K562 (cell line): Measurements from ENCODE around the gene PLD1. TPM values are rescaled to one million over a fixed set of nuclear protein-coding genes. Genes with fewer than 3 reads are reported as not detected.
A peak's percentile ranks its signal among the peaks of the same experiment; 100 is the strongest.

Source experiments
- HDAC8 ChIP-seq: fragments of 450-650 bp; IDR thresholded peaks from 2 replicates; pipeline ENCODE4 v1.6.1; 2016; ENCODE audit warnings: mild to moderate bottlenecking, missing genetic modification characterization, moderate library complexity, missing compliant biosample characterization
- HOXB6 ChIP-seq: fragments of 250-450 bp; sonication (Bioruptor Pico); IDR thresholded peaks from 2 replicates; pipeline ENCODE4 v1.5.1; 2022; ENCODE audit warnings: mild to moderate bottlenecking, borderline replicate concordance
- IRF2 ChIP-seq: sonication (generic); formaldehyde crosslinking; IDR thresholded peaks from 2 replicates; pipeline ENCODE4 v1.8.1; 2022; ENCODE audit warnings: mild to moderate bottlenecking, missing genetic modification reagents
- MNT ChIP-seq, 2 experiments: fragments of 450-650 bp; conservative IDR thresholded peaks; 2 replicates each; pipeline ENCODE4 v1.6.1; 2017; ENCODE audit warnings: mild to moderate bottlenecking in 2 of 2, moderate library complexity in 2 of 2
- TSHZ1 ChIP-seq: fragments of 250-450 bp; sonication (Bioruptor Pico); IDR thresholded peaks from 2 replicates; pipeline ENCODE4 v1.4.0; 2020; ENCODE audit warnings: mild to moderate bottlenecking, moderate library complexity
- ZBTB40 ChIP-seq, 2 experiments: fragments of 450-650 bp in 1 of 2; sonication (generic) in 1 of 2; formaldehyde crosslinking in 1 of 2; IDR thresholded peaks; 2 replicates each; pipeline versions ENCODE4 v1.7.1 to v1.9.0; 2016 to 2022; ENCODE audit warnings: inconsistent platforms in 1 of 2, mild to moderate bottlenecking in 1 of 2, missing genetic modification reagents in 1 of 2
- ZHX1 ChIP-seq: fragments of 150-350 bp; conservative IDR thresholded peaks from 2 replicates; pipeline ENCODE4 v1.6.1; 2014; ENCODE audit warnings: low read length
- ZNF274 ChIP-seq: IDR thresholded peaks from 2 replicates; pipeline ENCODE4 v1.6.1; 2011; ENCODE audit warnings: low read depth, mild to moderate bottlenecking, low read length, moderate library complexity, borderline replicate concordance
- polyA plus RNA-seq, 8 experiments: library from polyadenylated mRNA; depleted of rRNA in 4 of 8; stranded (reverse) in 5 of 8; unstranded in 3 of 8; fragments of >200 nt; fragmentation: Nextera tagmentation in 2 of 8; fragmentation: Illumina TruSeq in 1 of 8; extraction: Ambion mirVana in 2 of 8; extraction: Trizol in 1 of 8; gene quantifications; 2 replicates each; pipeline versions ENCODE4 v1.2.1 to v1.2.3, GENCODE V29; 2011 to 2014; ENCODE audit warnings: inconsistent platforms in 1 of 8, missing spikeins in 1 of 8
- total RNA-seq, 7 experiments: library from RNA; depleted of rRNA in 6 of 7; stranded (reverse); fragments of >200 nt in 6 of 7; fragmentation: Illumina TruSeq in 2 of 7; extraction: Trizol in 2 of 7; gene quantifications; 2 replicates each; pipeline versions ENCODE4 v1.2.1 to v1.2.3, GENCODE V29; 2011 to 2021; ENCODE audit warnings: low replicate concordance in 1 of 7

The PLD1 gene
- total and polyA plus RNA-seq, 9 of the 15 experiments (the other 6 are each of a cell fraction or from before 2014, with no cell fraction given), result 8.4 to 26.1 (median 18.6) TPM

GRCh38 chr3:171646357-171647133 lies 163.7 kb downstream of the PLD1 start (continued):
- TF ChIP-seq ZBTB40 (IDR thresholded peaks at IDR 0.05) (0 out of 2 replicates have a peak, but pooled peaks have one; percentile 38), ZBTB40 (CRISPR knock-in tag; IDR thresholded peaks at IDR 0.05) (no peak), HOXB6 (CRISPR knock-in tag) (no peak), HDAC8 (tag) (no peak), ZNF274 (no peak), ZHX1 (no peak), TSHZ1 (CRISPR knock-in tag) (no peak), MNT (conservative IDR thresholded peaks at IDR 0.05) (no peak), IRF2 (no peak)
